ENCODE results near the gene PLXDC1. TPM values are rescaled to one million over a fixed set of nuclear protein-coding genes. Genes with fewer than 3 reads are reported as not detected.

The PLXDC1 gene
- total RNA-seq, 1 experiment from 2014 or later = not detected

GRCh38 chr17:39118674-39119419 lies 32.6 kb downstream of the PLXDC1 start:
- Histone ChIP-seq H3K27ac (ENCODE audit: low read length) (no peak overlapping the region), H3K9me3 (ENCODE audit: control insufficient read depth, insufficient read depth, low read depth, low read length) (no peaks in the 10 kb centered on the region), H3K36me3 (ENCODE audit: control insufficient read depth, insufficient read depth, low read length) (no peaks in the 10 kb centered on the region), H3K4me1 (ENCODE audit: control insufficient read depth, insufficient read depth, low read length) (no peaks in the 10 kb centered on the region), H3K27me3 (ENCODE audit: control insufficient read depth, insufficient read depth, low read length) (no peaks in the 10 kb centered on the region), H3K4me3 (ENCODE audit: low read depth in 2 of 2, low read length in 2 of 2) (no peak overlapping the region)
- DNase-seq (ENCODE audit: low read depth, low spot score) = no peak
- in situ Hi-C loops (cut with HindIII; ENCODE audit: low pct_unique_long_range_greater_than_20kb, low sequenced_read_pairs) (no loop called here), intact Hi-C loops (cut with micrococcal nuclease; ENCODE audit: unreplicated experiment) (no loop called here)
- POLR2A ChIA-PET = interaction anchor here (0.5 kb wide), 1 partner anchor 35 kb away, joined by 8 read pairs; no protein-coding TSS in a partner anchor
- no peak for TF ChIP-seq REST (IDR thresholded peaks at IDR 0.05; ENCODE audit: insufficient read depth in 1 of 2, low read depth in 2 of 2, low read length in 1 of 2)
- TF ChIP-seq TCF7L2 (IDR thresholded peaks at IDR 0.05; ENCODE audit: low read depth, low read length) = no peak
- TF ChIP-seq SIN3A (IDR thresholded peaks at IDR 0.05; ENCODE audit: borderline replicate concordance, insufficient read depth, low read depth, low read length) = no peak
- no peak for TF ChIP-seq POLR2AphosphoS5 (IDR thresholded peaks at IDR 0.05; ENCODE audit: low read depth, low read length)
- no peak for TF ChIP-seq CTCF (IDR thresholded peaks at IDR 0.05)
- no peak for ATAC-seq
- CTCF ChIA-PET = interaction anchor here (0.6 kb wide), 1 partner anchor 576 kb away, joined by 6 read pairs; no protein-coding TSS in a partner anchor
- no TSS peak for BruUV-seq (replicated peaks)

DNA sequence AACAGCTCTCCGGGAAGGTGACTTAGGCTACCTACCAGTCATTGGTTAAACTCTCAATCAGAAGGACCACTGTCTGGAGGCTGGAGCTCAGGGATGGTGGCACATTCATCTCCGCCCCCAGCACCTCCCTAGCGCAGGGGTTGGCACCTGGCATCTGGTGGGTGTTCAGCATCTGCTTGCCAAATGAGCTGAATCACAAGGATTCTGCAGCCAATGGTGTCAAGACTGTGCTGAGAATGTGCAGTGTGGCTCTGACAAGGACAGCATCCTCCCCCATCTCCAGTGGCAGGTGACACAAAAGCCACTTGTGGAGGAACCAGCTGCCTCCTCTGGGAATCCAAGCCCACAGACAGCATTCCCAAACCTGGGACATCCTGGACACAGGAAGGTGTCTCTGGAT lies 35.2 kb downstream of the PLXDC1 start:
- no TSS peak for BruUV-seq (replicated peaks)
- TF ChIP-seq POLR2AphosphoS5 (IDR thresholded peaks at IDR 0.05; ENCODE audit: low read depth, low read length) (no peak), SIN3A (IDR thresholded peaks at IDR 0.05; ENCODE audit: borderline replicate concordance, insufficient read depth, low read depth, low read length) (no peak), TCF7L2 (IDR thresholded peaks at IDR 0.05; ENCODE audit: low read depth, low read length) (no peak)
- H3K9me3 ChIP-seq (ENCODE audit: control insufficient read depth, insufficient read depth, low read depth, low read length) = no peaks in the 10 kb centered on the region
- H3K27me3 ChIP-seq (ENCODE audit: control insufficient read depth, insufficient read depth, low read length) = no peaks in the 10 kb centered on the region
- H3K4me1 ChIP-seq (ENCODE audit: control insufficient read depth, insufficient read depth, low read length) = no peaks in the 10 kb centered on the region
- no peak for DNase-seq (ENCODE audit: low read depth, low spot score)
- no peak overlapping the region for H3K27ac ChIP-seq (ENCODE audit: low read length)
- POLR2A ChIA-PET = no interaction called here
- ATAC-seq = no peak
- no peak overlapping the region for H3K4me3 ChIP-seq (ENCODE audit: low read depth in 2 of 2, low read length in 2 of 2)
- in situ Hi-C loops (cut with HindIII; ENCODE audit: low pct_unique_long_range_greater_than_20kb, low sequenced_read_pairs) = no loop called here
- no peaks in the 10 kb centered on the region for H3K36me3 ChIP-seq (ENCODE audit: control insufficient read depth, insufficient read depth, low read length)
- CTCF ChIA-PET = interaction anchor here (0.6 kb wide), 1 partner anchor 31 kb away, joined by 11 read pairs; no protein-coding TSS in a partner anchor
- intact Hi-C loops (cut with micrococcal nuclease; ENCODE audit: unreplicated experiment) = no loop called here

DNA sequence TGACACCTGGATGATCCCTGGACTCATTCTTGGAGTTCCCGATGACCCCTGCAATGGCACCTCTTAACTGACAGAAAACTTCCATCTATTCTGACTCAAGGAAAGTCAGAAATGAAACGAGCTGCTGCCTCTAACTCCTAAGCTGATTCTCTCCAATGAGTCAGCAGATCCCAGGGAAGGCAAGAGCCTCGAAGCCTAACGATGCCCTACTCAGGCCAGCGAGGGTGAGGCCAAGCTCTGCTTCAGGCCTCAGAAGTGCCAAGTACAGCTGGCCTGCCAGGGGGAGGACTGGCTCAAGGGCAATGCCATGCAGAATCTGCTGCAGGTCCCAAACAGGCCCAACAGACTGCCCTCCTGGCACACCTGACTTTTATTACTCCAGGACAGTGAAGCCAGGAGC lies 36.3 kb downstream of the PLXDC1 start:
- ChIA-PET CTCF (interaction anchor here (0.5 kb wide), 1 partner anchor 23 kb away, joined by 3 read pairs; no protein-coding TSS in a partner anchor), POLR2A (no interaction called here)
- H3K4me3 ChIP-seq (ENCODE audit: low read depth in 2 of 2, low read length in 2 of 2) = no peak overlapping the region
- TF ChIP-seq REST (IDR thresholded peaks at IDR 0.05; ENCODE audit: insufficient read depth in 1 of 2, low read depth in 2 of 2, low read length in 1 of 2) = no peak
- no peak for TF ChIP-seq POLR2AphosphoS5 (IDR thresholded peaks at IDR 0.05; ENCODE audit: low read depth, low read length)
- TF ChIP-seq SIN3A (IDR thresholded peaks at IDR 0.05; ENCODE audit: borderline replicate concordance, insufficient read depth, low read depth, low read length) = no peak
- no peak for TF ChIP-seq CTCF (IDR thresholded peaks at IDR 0.05)
- no peak for TF ChIP-seq TCF7L2 (IDR thresholded peaks at IDR 0.05; ENCODE audit: low read depth, low read length)
- H3K9me3 ChIP-seq (ENCODE audit: control insufficient read depth, insufficient read depth, low read depth, low read length) = no peaks in the 10 kb centered on the region
- no TSS peak for BruUV-seq (replicated peaks)
- intact Hi-C loops (cut with micrococcal nuclease; ENCODE audit: unreplicated experiment) (no loop called here), in situ Hi-C loops (cut with HindIII; ENCODE audit: low pct_unique_long_range_greater_than_20kb, low sequenced_read_pairs) (no loop called here)
- H3K27ac ChIP-seq (ENCODE audit: low read length) = no peak overlapping the region
- H3K4me1 ChIP-seq (ENCODE audit: control insufficient read depth, insufficient read depth, low read length) = no peaks in the 10 kb centered on the region
- no peaks in the 10 kb centered on the region for H3K36me3 ChIP-seq (ENCODE audit: control insufficient read depth, insufficient read depth, low read length)
- no peak for ATAC-seq
- DNase-seq (ENCODE audit: low read depth, low spot score) = no peak
- no peaks in the 10 kb centered on the region for H3K27me3 ChIP-seq (ENCODE audit: control insufficient read depth, insufficient read depth, low read length)

All from Panc1 (cell line).